HCT116 (cell line): ENCODE data around the gene PTPN18. TPM values are rescaled to one million over a fixed set of nuclear protein-coding genes. Genes with fewer than 3 reads are reported as not detected.

Source experiments
- ATAC-seq: fragments of 200-7000 bp; cut with Tn5 transposase; 2 replicates; pipeline ENCODE4 v1.9.1; 2020; ENCODE audit warnings: mild to moderate bottlenecking, moderate library complexity
- BruUV-seq: library from RNA; stranded (reverse); fragments of 400-500 nt; replicated peaks from 2 replicates; lab custom pipeline; 2021; lab: Mats Ljungman, UMichigan
- CTCF ChIA-PET: fragments of 300-600 bp; sonication (Branson Sonifier 250); formaldehyde crosslinking; loops from one replicate; lab custom pipeline; 2021; ENCODE audit warnings: antibody characterized with exemption; lab: Charles Lee
- POLR2A ChIA-PET: fragments of 300-600, 350-600 bp; sonication (Branson Sonifier 250); formaldehyde crosslinking; loops from one replicate; lab custom pipeline; 2021; ENCODE audit warnings: antibody characterized with exemption; lab: Charles Lee
- RAD21 ChIA-PET, 2 experiments: fragments of 300-600 bp; sonication (Branson Sonifier 250); formaldehyde crosslinking; loops; one replicate each; lab custom pipeline; 2023; ENCODE audit warnings: low total read pairs in 2 of 2; ENCODE audit not compliant: uncharacterized antibody in 2 of 2, unreplicated experiment in 2 of 2, low non-redundant PET in 1 of 2; lab: Charles Lee
- DNase-seq: peaks from one replicate; pipeline ENCODE4 v3.0.0-alpha.2; 2010; ENCODE audit warnings: low read depth, low spot score
- H2AFZ ChIP-seq: fragments of 200-600 bp; shearing (Covaris generic), sonication (generic); 2 replicates; pipeline ENCODE4 v1.6.1; 2017; ENCODE audit warnings: low read depth, mixed run types, mixed read lengths, antibody characterized with exemption, low read length; ENCODE audit not compliant: poor library complexity, severe bottlenecking
- H3K27ac ChIP-seq: 2 replicates; pipeline ENCODE4 v1.5.1; 2012; ENCODE audit warnings: low read depth, low read length
- H3K27me3 ChIP-seq: fragments of 200-600 bp; sonication (generic); 2 replicates; pipeline ENCODE4 v1.6.1; 2016; ENCODE audit warnings: mixed run types, low read length, mixed read lengths; ENCODE audit not compliant: insufficient read depth
- H3K36me3 ChIP-seq, 2 experiments: fragments of 200-500 bp in 1 of 2; fragments of 200-600 bp in 1 of 2; sonication (Bioruptor generic) in 1 of 2; sonication (generic) in 1 of 2; 2 replicates each; pipeline versions ENCODE4 v1.5.1 to v1.6.1; 2014 to 2016; ENCODE audit warnings: low read length in 2 of 2, inconsistent platforms in 1 of 2, mixed read lengths in 1 of 2, mixed run types in 1 of 2; ENCODE audit not compliant: insufficient read depth in 2 of 2, control insufficient read depth in 1 of 2
- H3K4me1 ChIP-seq, 2 experiments: fragments of 200-600 bp in 1 of 2; sonication (generic) in 1 of 2; 2 replicates each; pipeline versions ENCODE4 v1.5.1 to v1.6.1; 2012 to 2017; ENCODE audit warnings: low read length in 2 of 2, inconsistent platforms in 1 of 2, mild to moderate bottlenecking in 1 of 2, mixed read lengths in 1 of 2, mixed run types in 1 of 2, moderate library complexity in 1 of 2; ENCODE audit not compliant: insufficient read depth in 2 of 2, control insufficient read depth in 1 of 2
- H3K4me2 ChIP-seq: fragments of 200-600 bp; sonication (generic); 2 replicates; pipeline ENCODE4 v1.6.1; 2017; ENCODE audit warnings: mixed run types, low read length, mixed read lengths
- H3K4me3 ChIP-seq, 2 experiments: fragments of 200-600 bp in 1 of 2; sonication (generic) in 1 of 2; replicated peaks in 1 of 2; 2 replicates each; pipeline ENCODE4 v1.5.1; 2011 to 2016; ENCODE audit warnings: low read length in 2 of 2, control low read depth in 1 of 2, low read depth in 1 of 2, mild to moderate bottlenecking in 1 of 2, mixed read lengths in 1 of 2, mixed run types in 1 of 2
- H3K79me2 ChIP-seq: fragments of 200-600 bp; sonication (generic); 2 replicates; pipeline ENCODE4 v1.6.1; 2017; ENCODE audit warnings: mild to moderate bottlenecking, mixed run types, low read length, moderate library complexity, mixed read lengths; ENCODE audit not compliant: insufficient read depth
- H3K9ac ChIP-seq: fragments of 200-600 bp; sonication (generic); 2 replicates; pipeline ENCODE4 v1.6.1; 2016; ENCODE audit warnings: low read length, mixed read lengths
- H3K9me2 ChIP-seq: fragments of 200-600 bp; sonication (generic), shearing (Covaris generic); 2 replicates; pipeline ENCODE4 v1.6.1; 2017; ENCODE audit warnings: mixed run types, mild to moderate bottlenecking, moderate library complexity; ENCODE audit not compliant: insufficient read depth
- H3K9me3 ChIP-seq, 2 experiments: fragments of 200-500 bp in 1 of 2; fragments of 200-600 bp in 1 of 2; sonication (Bioruptor generic) in 1 of 2; sonication (generic) in 1 of 2; 2 replicates each; pipeline ENCODE4 v1.6.1; 2014 to 2017; ENCODE audit warnings: low read length in 2 of 2, mixed read lengths in 2 of 2, inconsistent platforms in 1 of 2, low read depth in 1 of 2, mild to moderate bottlenecking in 1 of 2, mixed run types in 1 of 2, moderate library complexity in 1 of 2; ENCODE audit not compliant: control insufficient read depth in 1 of 2, insufficient read depth in 1 of 2
- H4K20me1 ChIP-seq: fragments of 200-600 bp; sonication (generic), shearing (Covaris generic); 2 replicates; pipeline ENCODE4 v1.6.1; 2017; ENCODE audit warnings: mixed run types, mild to moderate bottlenecking, moderate library complexity; ENCODE audit not compliant: insufficient read depth
- CBX3 ChIP-seq: IDR thresholded peaks from 2 replicates; pipeline ENCODE4 v1.6.1; 2012; ENCODE audit warnings: low read depth
- EGR1 ChIP-seq: IDR thresholded peaks from 2 replicates; pipeline ENCODE4 v1.6.1; 2012; ENCODE audit warnings: low read depth
- FOSL1 ChIP-seq: IDR thresholded peaks from 2 replicates; pipeline ENCODE4 v1.6.1; 2012; ENCODE audit warnings: low read depth
- POLR2AphosphoS5 ChIP-seq: IDR thresholded peaks from 2 replicates; pipeline ENCODE4 v1.6.1; 2011; ENCODE audit warnings: mild to moderate bottlenecking, low read depth, low read length, moderate library complexity
- RAD21 ChIP-seq: IDR thresholded peaks from 2 replicates; pipeline ENCODE4 v1.6.1; 2012; ENCODE audit warnings: low read depth, mild to moderate bottlenecking
- SRF ChIP-seq: IDR thresholded peaks from 2 replicates; pipeline ENCODE4 v1.6.1; 2012; ENCODE audit warnings: low read depth
- YY1 ChIP-seq: IDR thresholded peaks from 2 replicates; pipeline ENCODE4 v1.6.1; 2011; ENCODE audit warnings: low read length, low read depth, moderate library complexity, mild to moderate bottlenecking; ENCODE audit not compliant: insufficient replicate concordance; ENCODE audit errors: extremely low read depth
- ZFX ChIP-seq: fragments of 450-650 bp; IDR thresholded peaks from 2 replicates; pipeline ENCODE4 v1.6.1; 2017
- ZNF274 ChIP-seq: fragments of 200-500 bp; sonication (Bioruptor generic); IDR thresholded peaks from 2 replicates; pipeline ENCODE4 v1.6.1; 2014; ENCODE audit warnings: mild to moderate bottlenecking, low read depth, low read length, inconsistent platforms
- intact Hi-C: fragments of 100-400 bp; cut with micrococcal nuclease; formaldehyde crosslinking; loops from 2 replicates; pipeline ENCODE4 v1.10.0; 2022
- total RNA-seq: library from RNA; stranded (reverse); gene quantifications from one replicate; pipeline ENCODE4 v1.2.1, GENCODE V29; 2021; ENCODE audit not compliant: unreplicated experiment
- TF ChIP-seq, protein P1 (sequence below): IDR thresholded peaks from 2 replicates; pipeline ENCODE4 v1.6.1; 2012
- TF ChIP-seq, protein P2 (sequence below), 3 experiments: fragments of 200-600 bp in 1 of 3; sonication (generic) in 1 of 3; IDR thresholded peaks in 2 of 3; conservative IDR thresholded peaks in 1 of 3; 2 replicates each; pipeline ENCODE4 v1.5.1; 2012 to 2017; ENCODE audit warnings: low read depth in 2 of 3, low read length in 2 of 3, antibody characterized with exemption in 1 of 3, borderline replicate concordance in 1 of 3, control low read depth in 1 of 3, mild to moderate bottlenecking in 1 of 3, mixed read lengths in 1 of 3, mixed run types in 1 of 3, moderate library complexity in 1 of 3; ENCODE audit not compliant: insufficient read depth in 1 of 3
- TF ChIP-seq, protein P3 (sequence below): IDR thresholded peaks from 2 replicates; pipeline ENCODE4 v1.6.1; 2011; ENCODE audit warnings: mild to moderate bottlenecking, low read length, moderate library complexity; ENCODE audit not compliant: insufficient replicate concordance; ENCODE audit errors: extremely low read depth

PTPN18 gene
- total RNA-seq, 1 experiment from 2014 or later = 52.4 TPM

DNA sequence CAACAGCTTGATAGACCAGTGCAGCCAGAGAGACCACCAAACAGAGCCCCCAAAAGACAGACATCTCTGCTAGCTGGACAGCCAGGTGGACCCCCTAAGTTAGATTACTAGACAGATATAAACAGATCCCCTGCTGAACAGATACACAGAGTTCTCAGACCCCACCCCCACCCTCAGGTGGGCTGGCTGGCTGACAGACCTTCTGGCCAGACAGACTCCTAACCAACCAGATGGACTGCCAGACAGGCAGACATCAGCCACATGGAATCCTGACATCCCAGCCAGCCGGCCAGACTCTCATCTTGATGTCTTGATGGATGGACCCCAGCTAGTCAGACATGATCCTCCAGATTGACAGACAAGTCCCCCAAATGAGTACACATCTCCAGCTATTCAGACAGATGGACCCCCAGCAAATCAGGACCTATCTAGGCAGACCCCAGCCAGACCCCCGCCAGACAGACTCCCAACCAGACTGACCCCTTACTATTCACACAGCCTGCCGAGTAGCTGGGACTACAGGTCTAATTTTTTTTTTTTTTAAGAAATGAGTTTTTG is 18.0 kb downstream of the PTPN18 start:
- POLR2A ChIA-PET = no interaction called here
- Histone ChIP-seq H3K79me2 (0 out of 2 replicates have a peak, but pooled peaks cover 7% of the 10 kb centered on the region), H2AFZ (no peak overlapping the region), H3K4me2 (peak overlapping the region; percentile 90), H3K36me3 (peaks cover 0 to 6% of the 10 kb centered on the region in 2 experiments; a peak in 1 of 4 replicates)
- RAD21 ChIA-PET = no interaction called here
- no TSS peak for BruUV-seq
- intact Hi-C loops = loop anchor here (5.0 kb wide), 1 partner anchor 42 kb away; no protein-coding TSS in a partner anchor
- DNase-seq = no peak
- TF ChIP-seq RAD21 (no peak), ZNF274 (no peak), ZFX (no peak), FOSL1 (no peak), EGR1 (no peak), CBX3 (no peak), YY1 (no peak), POLR2AphosphoS5 (no peak), SRF (no peak)
- TF ChIP-seq, protein P1, sequence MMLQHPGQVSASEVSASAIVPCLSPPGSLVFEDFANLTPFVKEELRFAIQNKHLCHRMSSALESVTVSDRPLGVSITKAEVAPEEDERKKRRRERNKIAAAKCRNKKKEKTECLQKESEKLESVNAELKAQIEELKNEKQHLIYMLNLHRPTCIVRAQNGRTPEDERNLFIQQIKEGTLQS = no peak
- TF ChIP-seq, protein P2, sequence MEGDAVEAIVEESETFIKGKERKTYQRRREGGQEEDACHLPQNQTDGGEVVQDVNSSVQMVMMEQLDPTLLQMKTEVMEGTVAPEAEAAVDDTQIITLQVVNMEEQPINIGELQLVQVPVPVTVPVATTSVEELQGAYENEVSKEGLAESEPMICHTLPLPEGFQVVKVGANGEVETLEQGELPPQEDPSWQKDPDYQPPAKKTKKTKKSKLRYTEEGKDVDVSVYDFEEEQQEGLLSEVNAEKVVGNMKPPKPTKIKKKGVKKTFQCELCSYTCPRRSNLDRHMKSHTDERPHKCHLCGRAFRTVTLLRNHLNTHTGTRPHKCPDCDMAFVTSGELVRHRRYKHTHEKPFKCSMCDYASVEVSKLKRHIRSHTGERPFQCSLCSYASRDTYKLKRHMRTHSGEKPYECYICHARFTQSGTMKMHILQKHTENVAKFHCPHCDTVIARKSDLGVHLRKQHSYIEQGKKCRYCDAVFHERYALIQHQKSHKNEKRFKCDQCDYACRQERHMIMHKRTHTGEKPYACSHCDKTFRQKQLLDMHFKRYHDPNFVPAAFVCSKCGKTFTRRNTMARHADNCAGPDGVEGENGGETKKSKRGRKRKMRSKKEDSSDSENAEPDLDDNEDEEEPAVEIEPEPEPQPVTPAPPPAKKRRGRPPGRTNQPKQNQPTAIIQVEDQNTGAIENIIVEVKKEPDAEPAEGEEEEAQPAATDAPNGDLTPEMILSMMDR (IDR thresholded peaks at IDR 0.05 in 2 of 3, conservative IDR thresholded peaks at IDR 0.05 in 1 of 3; ENCODE audit: borderline replicate concordance in 1 of 3, insufficient read depth in 1 of 3, low read depth in 2 of 3, low read length in 2 of 3) = no peak
- TF ChIP-seq, protein P3, sequence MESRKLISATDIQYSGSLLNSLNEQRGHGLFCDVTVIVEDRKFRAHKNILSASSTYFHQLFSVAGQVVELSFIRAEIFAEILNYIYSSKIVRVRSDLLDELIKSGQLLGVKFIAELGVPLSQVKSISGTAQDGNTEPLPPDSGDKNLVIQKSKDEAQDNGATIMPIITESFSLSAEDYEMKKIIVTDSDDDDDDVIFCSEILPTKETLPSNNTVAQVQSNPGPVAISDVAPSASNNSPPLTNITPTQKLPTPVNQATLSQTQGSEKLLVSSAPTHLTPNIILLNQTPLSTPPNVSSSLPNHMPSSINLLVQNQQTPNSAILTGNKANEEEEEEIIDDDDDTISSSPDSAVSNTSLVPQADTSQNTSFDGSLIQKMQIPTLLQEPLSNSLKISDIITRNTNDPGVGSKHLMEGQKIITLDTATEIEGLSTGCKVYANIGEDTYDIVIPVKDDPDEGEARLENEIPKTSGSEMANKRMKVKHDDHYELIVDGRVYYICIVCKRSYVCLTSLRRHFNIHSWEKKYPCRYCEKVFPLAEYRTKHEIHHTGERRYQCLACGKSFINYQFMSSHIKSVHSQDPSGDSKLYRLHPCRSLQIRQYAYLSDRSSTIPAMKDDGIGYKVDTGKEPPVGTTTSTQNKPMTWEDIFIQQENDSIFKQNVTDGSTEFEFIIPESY = no peak
- TF ChIP-seq, all 23 proteins: peak for 0
- H3K9me3 ChIP-seq = no peaks in the 10 kb centered on the region
- H3K4me3 ChIP-seq = peak overlapping the region in 1 of 2 experiments; percentile 75; a peak in 2 of 4 replicates
- H3K4me1 ChIP-seq = peaks cover 17 to 32% of the 10 kb centered on the region in 2 experiments; a peak in 3 of 4 replicates
- H3K9ac ChIP-seq = peak overlapping the region; percentile 77; the same call in 1 of the 2 replicates
- no peaks in the 10 kb centered on the region for H3K9me2 ChIP-seq
- H4K20me1 ChIP-seq = no peaks in the 10 kb centered on the region
- CTCF ChIA-PET = interaction anchor here (1.1 to 2.6 kb wide), 2 partner anchors 20 to 31 kb away, joined by 3 to 12 read pairs; partner anchors contain the start of gene IMP4
- ATAC-seq = no peak
- no peaks in the 10 kb centered on the region for H3K27me3 ChIP-seq
- H3K27ac ChIP-seq = no peak overlapping the region
